Naive thymus-derived CD8-positive, alpha-beta T cell (primary cell): ENCODE results near the gene ABCB1. TPM values are rescaled to one million over a fixed set of nuclear protein-coding genes. Genes with fewer than 3 reads are reported as not detected.
"Not testable (repeated sequence)": the region's sequence is repeated elsewhere in the genome, so short reads cannot be mapped to it uniquely, and the experiment has no call there.

Source experiments
- ATAC-seq, 2 donors: fragments of 150-1000 bp; cut with Tn5 transposase in 1 of 2; sonication (Bioruptor Pico), chemical (Tn5 transposase) in 1 of 2; 1 replicate in 1 of 2; 2 replicates in 1 of 2; pipeline ENCODE4 v1.10.0; 2021; ENCODE audit warnings: mild to moderate bottlenecking in 2 of 2, moderate library complexity in 2 of 2
- POLR2A ChIA-PET: fragments of 350-600 bp; sonication (Branson Sonifier 250); formaldehyde crosslinking; loops from one replicate; lab custom pipeline; 2021; ENCODE audit warnings: antibody characterized with exemption; lab: Charles Lee
- DNase-seq, 10 donors: peaks; one replicate each; pipeline versions ENCODE4 v3.0.0 to v3.0.0-alpha.2; 2020 to 2022
- H3K27ac Mint-ChIP-seq, 10 donors: one replicate each; pipeline ENCODE4 v1.8.0; 2020 to 2022; ENCODE audit warnings: mild to moderate bottlenecking in 10 of 10, mixed read lengths in 10 of 10, moderate library complexity in 4 of 10, inconsistent platforms in 1 of 10
- H3K27me3 Mint-ChIP-seq, 5 donors: one replicate each; pipeline ENCODE4 v1.8.0; 2021 to 2022; ENCODE audit warnings: mixed read lengths in 5 of 5
- H3K36me3 Mint-ChIP-seq, 3 donors: one replicate each; pipeline ENCODE4 v1.8.0; 2020 to 2022; ENCODE audit warnings: mixed read lengths in 3 of 3, mild to moderate bottlenecking in 2 of 3, inconsistent platforms in 1 of 3
- H3K4me1 Mint-ChIP-seq, 4 donors: one replicate each; pipeline ENCODE4 v1.8.0; 2021 to 2022; ENCODE audit warnings: mixed read lengths in 4 of 4
- H3K4me3 Mint-ChIP-seq, 10 donors: one replicate each; pipeline ENCODE4 v1.8.0; 2020 to 2022; ENCODE audit warnings: mild to moderate bottlenecking in 10 of 10, mixed read lengths in 10 of 10, moderate library complexity in 6 of 10, inconsistent platforms in 1 of 10
- H3K9me3 Mint-ChIP-seq, 9 donors: one replicate each; pipeline ENCODE4 v1.8.0; 2020 to 2022; ENCODE audit warnings: mixed read lengths in 9 of 9, mild to moderate bottlenecking in 3 of 9, inconsistent platforms in 1 of 9, moderate library complexity in 1 of 9
- polyA plus RNA-seq, 3 donors: library from polyadenylated mRNA; unstranded; fragments of 300-500 nt; fragmentation: Illumina TruSeq; gene quantifications; one replicate each; pipeline ENCODE4 v1.2.3, GENCODE V29; 2021
- total RNA-seq, 8 experiments: library from RNA in 2 of 8; stranded (reverse) in 2 of 8; gene quantifications; one replicate each; pipeline ENCODE4 v1.2.3 and lab custom pipeline; 2021 to 2026

Gene ABCB1
- total and polyA plus RNA-seq, 5 experiments from 2014 or later, result 25.3 to 58.7 (median 34.7) TPM

GRCh38 chr7:87572513-87572912 is 28.2 kb downstream of the ABCB1 start:
- POLR2A ChIA-PET, DNase-seq: not testable (repeated sequence)
- peak overlapping the region in 1 of 10 donors; percentile 53 for H3K27ac Mint-ChIP-seq

GRCh38 chr7:87570178-87570577 is 30.5 kb downstream of the ABCB1 start:
- Mint-ChIP-seq H3K27ac (no peak overlapping the region), H3K9me3 (no peaks in the 10 kb centered on the region)
- ATAC-seq, result no peak

More at GRCh38 chr7:87572513-87572912, 28.2 kb downstream of the ABCB1 start:
- ATAC-seq, H3K4me3 Mint-ChIP-seq, H3K9me3 Mint-ChIP-seq, H3K27me3 Mint-ChIP-seq: not testable (repeated sequence)
- H3K36me3 Mint-ChIP-seq, result peaks cover 4 to 36% (median 24%) of the 10 kb centered on the region in 3 donors
- H3K4me1 Mint-ChIP-seq, result peaks cover 5 to 23% (median 15%) of the 10 kb centered on the region in 4 donors

GRCh38 chr7:87567052-87567451 is 33.6 kb downstream of the ABCB1 start:
- H3K27me3 Mint-ChIP-seq, result no peaks in the 10 kb centered on the region
- no peak for ATAC-seq
- no peak overlapping the region for H3K4me3 Mint-ChIP-seq
- H3K9me3 Mint-ChIP-seq, result no peaks in the 10 kb centered on the region
- peaks cover 5 to 23% (median 13%) of the 10 kb centered on the region in 4 donors for H3K4me1 Mint-ChIP-seq
- no peak for DNase-seq
- POLR2A ChIA-PET, result no interaction called here
- H3K36me3 Mint-ChIP-seq, result peaks cover 9 to 53% (median 22%) of the 10 kb centered on the region in 3 donors
- peak overlapping the region in 2 of 10 donors; percentile 39 to 51 for H3K27ac Mint-ChIP-seq

More at GRCh38 chr7:87570178-87570577, 30.5 kb downstream of the ABCB1 start:
- no peaks in the 10 kb centered on the region for H3K27me3 Mint-ChIP-seq
- DNase-seq, result no peak
- POLR2A ChIA-PET, result interaction anchor here (0.6 kb wide), 1 partner anchor 672 kb away, joined by 7 read pairs; no protein-coding TSS in a partner anchor
- peaks cover 13 to 56% (median 35%) of the 10 kb centered on the region in 3 donors for H3K36me3 Mint-ChIP-seq
- no peak overlapping the region for H3K4me3 Mint-ChIP-seq
- peaks cover 5 to 23% (median 11%) of the 10 kb centered on the region in 4 donors for H3K4me1 Mint-ChIP-seq

GRCh38 chr7:87566311-87566900 is 34.3 kb downstream of the ABCB1 start:
- ATAC-seq (no peak), DNase-seq (no peak)
- Mint-ChIP-seq H3K9me3 (no peaks in the 10 kb centered on the region), H3K27me3 (no peaks in the 10 kb centered on the region), H3K4me1 (peaks cover 5 to 18% (median 11%) of the 10 kb centered on the region in 4 donors), H3K36me3 (peaks cover 9 to 51% (median 20%) of the 10 kb centered on the region in 3 donors), H3K27ac (peak overlapping the region in 1 of 10 donors; percentile 51), H3K4me3 (no peak overlapping the region)
- POLR2A ChIA-PET, result no interaction called here

GRCh38 chr7:87565877-87566276 is 34.8 kb downstream of the ABCB1 start:
- DNase-seq (no peak), ATAC-seq (no peak)
- Mint-ChIP-seq H3K36me3 (peaks cover 9 to 47% (median 20%) of the 10 kb centered on the region in 3 donors), H3K27ac (no peak overlapping the region), H3K4me3 (no peak overlapping the region), H3K27me3 (no peaks in the 10 kb centered on the region), H3K4me1 (peaks cover 5 to 12% (median 8%) of the 10 kb centered on the region in 4 donors), H3K9me3 (no peaks in the 10 kb centered on the region)
- POLR2A ChIA-PET, result no interaction called here

GRCh38 chr7:87564296-87564963 is 36.3 kb downstream of the ABCB1 start:
- peak; percentile 53 to 78 for ATAC-seq
- peak overlapping the region in 2 of 10 donors; percentile 28 to 65 for H3K4me3 Mint-ChIP-seq

GRCh38 chr7:87561702-87562101 is 39.0 kb downstream of the ABCB1 start:
- H3K36me3 Mint-ChIP-seq, result peaks cover 5 to 46% (median 14%) of the 10 kb centered on the region in 3 donors
- H3K4me3 Mint-ChIP-seq, result no peak overlapping the region
- POLR2A ChIA-PET, result no interaction called here
- no peaks in the 10 kb centered on the region for H3K27me3 Mint-ChIP-seq
- H3K4me1 Mint-ChIP-seq, result peaks cover 5 to 11% (median 7%) of the 10 kb centered on the region in 4 donors
- ATAC-seq, result no peak
- no peaks in the 10 kb centered on the region for H3K9me3 Mint-ChIP-seq
- DNase-seq, result no peak
- no peak overlapping the region for H3K27ac Mint-ChIP-seq

More at GRCh38 chr7:87564296-87564963, 36.3 kb downstream of the ABCB1 start:
- Mint-ChIP-seq H3K9me3 (no peaks in the 10 kb centered on the region), H3K27ac (peak overlapping the region in 5 of 10 donors; percentile 5 to 75 (median 60)), H3K27me3 (no peaks in the 10 kb centered on the region), H3K4me1 (peaks cover 5 to 11% (median 7%) of the 10 kb centered on the region in 4 donors), H3K36me3 (peaks cover 9 to 57% (median 24%) of the 10 kb centered on the region in 3 donors)
- POLR2A ChIA-PET, result no interaction called here
- DNase-seq, result peak in 7 of 10 donors; percentile 3 to 21 (median 10)

GRCh38 chr7:87561102-87561501 is 39.6 kb downstream of the ABCB1 start:
- peaks cover 0 to 44% (median 12%) of the 10 kb centered on the region in 3 donors for H3K36me3 Mint-ChIP-seq
- peaks cover 5 to 11% (median 7%) of the 10 kb centered on the region in 4 donors for H3K4me1 Mint-ChIP-seq
- H3K27ac Mint-ChIP-seq, result no peak overlapping the region
- H3K9me3 Mint-ChIP-seq, result no peaks in the 10 kb centered on the region
- DNase-seq (no peak), ATAC-seq (no peak)
- POLR2A ChIA-PET, result no interaction called here
- no peak overlapping the region for H3K4me3 Mint-ChIP-seq
- H3K27me3 Mint-ChIP-seq, result no peaks in the 10 kb centered on the region

- POLR2A ChIA-PET, result no interaction called here
- Mint-ChIP-seq H3K27ac (peak overlapping the region in 1 of 10 donors; percentile 43), H3K9me3 (no peaks in the 10 kb centered on the region), H3K4me1 (peaks cover 0 to 3% (median 0%) of the 10 kb centered on the region in 4 donors), H3K27me3 (no peaks in the 10 kb centered on the region), H3K4me3 (no peak overlapping the region), H3K36me3 (peaks cover 14 to 74% (median 32%) of the 10 kb centered on the region in 3 donors)
- DNase-seq (no peak), ATAC-seq (no peak)
These were observed 48.3 kb downstream of the ABCB1 start for GRCh38 chr7:87552351-87552900.

- Mint-ChIP-seq H3K9me3 (no peaks in the 10 kb centered on the region), H3K4me1 (no peaks in the 10 kb centered on the region), H3K27me3 (no peaks in the 10 kb centered on the region), H3K27ac (no peak overlapping the region), H3K4me3 (no peak overlapping the region), H3K36me3 (peaks cover 18 to 76% (median 41%) of the 10 kb centered on the region in 3 donors)
- POLR2A ChIA-PET, result no interaction called here
- DNase-seq (no peak), ATAC-seq (no peak)
These were observed 52.4 kb downstream of the ABCB1 start for GRCh38 chr7:87548123-87548919.

GRCh38 chr7:87545760-87546159 is 54.9 kb downstream of the ABCB1 start:
- Mint-ChIP-seq H3K27ac (no peak overlapping the region), H3K36me3 (peaks cover 32 to 80% (median 49%) of the 10 kb centered on the region in 3 donors), H3K27me3 (no peaks in the 10 kb centered on the region), H3K9me3 (no peaks in the 10 kb centered on the region), H3K4me3 (no peak overlapping the region), H3K4me1 (no peaks in the 10 kb centered on the region)
- no peak for DNase-seq
- POLR2A ChIA-PET, result no interaction called here
- ATAC-seq, result no peak

GRCh38 chr7:87543623-87544022 is 57.1 kb downstream of the ABCB1 start:
- no peak for ATAC-seq
- Mint-ChIP-seq H3K9me3 (no peaks in the 10 kb centered on the region), H3K27ac (no peak overlapping the region), H3K4me3 (no peak overlapping the region), H3K27me3 (no peaks in the 10 kb centered on the region), H3K4me1 (no peaks in the 10 kb centered on the region), H3K36me3 (peaks cover 24 to 71% (median 41%) of the 10 kb centered on the region in 3 donors)
- POLR2A ChIA-PET, result no interaction called here
- no peak for DNase-seq
